GM19467 (cell line): ENCODE measurements around the gene PPP1R13B.

Experiments used
- ATAC-seq: cut with Tn5 transposase; IDR thresholded peaks from one replicate; pipeline ENCODE4 v1.9.1; 2021; ENCODE audit warnings: mild to moderate bottlenecking, moderate library complexity; ENCODE audit not compliant: unreplicated experiment

PPP1R13B gene

GRCh38 chr14:103881268-103882201, 34.2 kb upstream of the PPP1R13B start:
- ATAC-seq: no peak

- ATAC-seq: no peak
These were observed 33.2 kb upstream of the PPP1R13B start for GRCh38 chr14:103880348-103881267.

GRCh38 chr14:103879570-103880347, 32.4 kb upstream of the PPP1R13B start:
- no peak for ATAC-seq

GRCh38 chr14:103879118-103879569, 31.8 kb upstream of the PPP1R13B start:
- no peak for ATAC-seq

GRCh38 chr14:103878180-103878579, 30.8 kb upstream of the PPP1R13B start:
- ATAC-seq: no peak

GRCh38 chr14:103875010-103875409, 27.6 kb upstream of the PPP1R13B start:
- no peak for ATAC-seq

- ATAC-seq: no peak
These were observed 25.2 kb upstream of the PPP1R13B start for GRCh38 chr14:103872481-103873113.

- no peak for ATAC-seq
These were observed 24.5 kb upstream of the PPP1R13B start for GRCh38 chr14:103871596-103872480.

GRCh38 chr14:103870891-103871595, 23.7 kb upstream of the PPP1R13B start:
- no peak for ATAC-seq

- no peak for ATAC-seq
These were observed 22.9 kb upstream of the PPP1R13B start for GRCh38 chr14:103870144-103870876.

GRCh38 chr14:103869406-103870143, 22.2 kb upstream of the PPP1R13B start:
- no peak for ATAC-seq

GRCh38 chr14:103868242-103868897, 21.0 kb upstream of the PPP1R13B start:
- ATAC-seq: no peak

GRCh38 chr14:103867523-103867953, 20.2 kb upstream of the PPP1R13B start:
- ATAC-seq: no peak

- ATAC-seq: no peak
These were observed 19.6 kb upstream of the PPP1R13B start for GRCh38 chr14:103867020-103867419.

- no peak for ATAC-seq
These were observed 15.9 kb upstream of the PPP1R13B start for GRCh38 chr14:103863245-103863644.

GRCh38 chr14:103862393-103862782, 15.0 kb upstream of the PPP1R13B start:
- no peak for ATAC-seq
